ENCODE data around the gene PCDHGA3. TPM values are rescaled to one million over a fixed set of nuclear protein-coding genes. Genes with fewer than 3 reads are reported as not detected.
"Not testable (repeated sequence)": the region's sequence is repeated elsewhere in the genome, so short reads cannot be mapped to it uniquely, and the experiment has no call there.

The PCDHGA3 gene
- total RNA-seq, 1 experiment from 2014 or later, result 0.26 TPM

DNA sequence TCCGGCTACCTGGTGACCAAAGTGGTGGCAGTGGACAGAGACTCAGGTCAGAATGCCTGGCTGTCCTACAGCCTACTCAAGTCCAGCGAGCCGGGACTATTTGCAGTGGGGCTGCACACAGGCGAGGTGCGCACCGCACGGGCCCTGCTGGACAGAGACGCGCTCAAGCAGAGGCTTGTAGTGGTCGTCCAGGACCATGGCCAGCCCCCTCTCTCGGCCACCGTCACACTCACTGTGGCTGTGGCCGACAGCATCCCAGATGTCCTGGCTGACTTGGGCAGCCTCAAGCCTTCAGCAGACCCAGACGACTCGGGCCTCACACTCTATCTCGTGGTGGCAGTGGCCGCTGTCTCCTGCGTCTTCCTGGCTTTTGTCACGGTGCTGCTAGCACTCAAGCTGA, 13.3 kb downstream of the PCDHGA3 start:
- no peak overlapping the region for H3K27ac ChIP-seq
- peaks cover 26% of the 10 kb centered on the region for H3K9me3 ChIP-seq (replicated peaks)
- no peak overlapping the region for H3K4me3 ChIP-seq
- H3K36me3 ChIP-seq, result no peaks in the 10 kb centered on the region
- H3K4me1 ChIP-seq (replicated peaks), result no peaks in the 10 kb centered on the region
- H3K27me3 ChIP-seq (replicated peaks), result no peaks in the 10 kb centered on the region
- no peak for DNase-seq (ENCODE audit: low read depth in 1 of 2, low spot score in 2 of 2)

DNA sequence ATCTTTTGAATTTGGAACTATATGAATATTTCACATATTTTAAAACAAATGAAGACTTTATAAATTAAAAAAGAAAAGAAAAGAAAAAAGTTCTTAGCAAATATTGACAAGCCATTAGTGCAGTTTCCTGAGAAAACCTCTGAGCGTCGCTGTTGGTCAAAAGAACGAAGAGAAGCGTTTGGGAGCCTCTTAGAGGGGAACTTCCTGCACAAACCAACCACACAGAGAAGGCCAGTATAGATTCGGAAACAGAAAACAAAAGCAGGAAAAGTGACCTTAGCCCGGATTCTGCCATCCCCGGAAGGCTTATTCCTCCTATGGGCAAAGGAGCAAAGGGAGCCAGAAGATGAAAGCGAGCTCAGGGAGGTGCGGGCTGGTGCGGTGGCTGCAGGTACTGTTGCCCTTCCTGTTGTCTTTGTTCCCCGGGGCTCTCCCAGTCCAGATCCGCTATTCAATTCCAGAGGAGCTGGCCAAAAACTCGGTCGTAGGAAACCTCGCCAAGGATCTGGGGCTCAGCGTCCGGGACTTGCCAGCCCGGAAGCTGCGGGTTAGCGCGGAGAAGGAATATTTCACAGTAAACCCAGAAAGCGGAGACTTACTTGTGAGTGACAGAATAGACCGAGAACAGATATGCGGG, 16.3 kb downstream of the PCDHGA3 start, which contains the start of gene PCDHGB2:
PCDHGB2 (plus strand) TSS at position 205 of the 637 bp plus-strand sequence; CDS start at position 347, 142 bp downstream.
- peak in 1 of 2 experiments; percentile 49 for DNase-seq (ENCODE audit: low read depth in 1 of 2, low spot score in 2 of 2)
- no peaks in the 10 kb centered on the region for H3K27me3 ChIP-seq (replicated peaks)
- H3K9me3 ChIP-seq (replicated peaks), result peaks cover 33% of the 10 kb centered on the region
- no peak within 1 kb of the TSS for H3K27ac ChIP-seq
- no peaks in the 10 kb centered on the region for H3K4me1 ChIP-seq (replicated peaks)
- peak within 1 kb of the TSS; percentile 29 for H3K4me3 ChIP-seq
- no peaks in the 10 kb centered on the region for H3K36me3 ChIP-seq

DNA sequence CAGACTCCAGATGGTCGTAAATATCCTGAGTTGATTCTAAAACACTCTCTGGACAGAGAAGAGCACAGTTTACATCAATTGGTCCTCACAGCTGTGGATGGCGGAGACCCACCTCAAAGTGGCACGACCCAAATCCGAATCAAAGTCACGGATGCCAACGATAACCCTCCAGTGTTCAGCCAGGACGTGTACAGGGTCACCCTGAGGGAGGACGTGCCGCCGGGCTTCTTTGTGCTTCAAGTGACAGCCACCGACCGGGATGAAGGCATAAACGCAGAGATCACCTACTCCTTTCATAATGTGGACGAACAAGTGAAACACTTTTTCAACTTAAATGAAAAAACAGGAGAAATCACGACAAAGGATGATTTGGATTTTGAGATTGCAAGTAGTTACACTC, 17.1 kb downstream of the PCDHGA3 start:
- Histone ChIP-seq H3K9me3 (replicated peaks) (peaks cover 32% of the 10 kb centered on the region), H3K4me3 (no peak overlapping the region), H3K4me1 (replicated peaks) (no peaks in the 10 kb centered on the region), H3K27me3 (replicated peaks) (no peaks in the 10 kb centered on the region), H3K27ac (no peak overlapping the region), H3K36me3 (no peaks in the 10 kb centered on the region)
- no peak for DNase-seq (ENCODE audit: low read depth in 1 of 2, low spot score in 2 of 2)

DNA sequence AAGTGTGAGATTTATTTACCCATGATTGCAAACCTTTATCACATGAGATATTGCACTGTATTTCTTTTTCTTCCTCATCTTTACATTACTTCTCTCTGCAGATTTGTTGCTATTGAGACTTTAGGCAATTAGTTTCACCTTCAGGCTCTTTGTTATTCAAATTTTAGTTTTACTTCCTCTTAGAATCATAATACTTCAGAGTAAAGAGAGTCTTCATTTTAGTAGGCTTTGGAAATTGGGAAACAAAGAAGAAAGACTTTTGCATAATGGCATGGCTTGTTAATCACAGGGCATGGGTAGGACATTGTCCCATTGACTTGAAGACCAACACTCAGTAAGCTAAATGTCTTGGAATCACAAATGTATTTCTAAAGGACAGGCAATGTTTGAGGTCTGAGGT, 19.1 kb downstream of the PCDHGA3 start:
- no peaks in the 10 kb centered on the region for H3K4me1 ChIP-seq (replicated peaks)
- peaks cover 32% of the 10 kb centered on the region for H3K9me3 ChIP-seq (replicated peaks)
- H3K36me3 ChIP-seq, result no peaks in the 10 kb centered on the region
- no peak overlapping the region for H3K4me3 ChIP-seq
- no peak overlapping the region for H3K27ac ChIP-seq
- DNase-seq (ENCODE audit: low read depth in 1 of 2, low spot score in 2 of 2), result no peak
- no peaks in the 10 kb centered on the region for H3K27me3 ChIP-seq (replicated peaks)

DNA sequence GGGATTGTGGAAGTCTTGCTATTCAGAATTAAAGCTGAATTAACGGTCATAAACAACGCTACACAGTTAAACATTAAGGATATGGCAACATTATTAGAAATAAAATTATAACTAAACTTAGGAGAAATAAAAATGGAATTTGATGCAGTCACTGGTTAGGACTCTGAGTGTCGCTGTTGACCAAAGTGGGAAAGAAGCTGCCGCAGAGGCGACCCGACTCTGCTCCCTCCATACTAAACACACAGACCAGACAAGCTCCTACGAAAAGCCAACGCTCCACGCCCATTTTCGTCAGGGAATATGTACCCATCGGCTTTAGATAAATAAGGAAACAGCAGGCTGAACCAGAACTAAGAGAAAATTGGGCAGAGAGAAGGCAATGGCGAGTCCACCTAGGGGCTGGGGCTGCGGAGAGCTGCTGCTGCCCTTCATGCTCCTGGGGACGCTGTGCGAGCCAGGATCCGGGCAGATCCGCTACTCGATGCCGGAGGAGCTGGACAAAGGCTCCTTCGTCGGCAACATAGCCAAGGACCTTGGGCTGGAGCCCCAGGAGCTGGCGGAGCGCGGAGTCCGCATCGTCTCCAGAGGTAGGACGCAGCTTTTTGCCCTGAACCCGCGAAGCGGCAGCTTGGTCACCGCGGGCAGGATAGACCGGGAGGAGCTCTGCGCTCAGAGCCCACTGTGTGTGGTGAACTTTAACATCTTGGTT, 20.5 kb downstream of the PCDHGA3 start, which contains the start of gene PCDHGA5:
PCDHGA5 (plus strand) TSS at position 211 of the 709 bp plus-strand sequence; CDS start at position 380, 169 bp downstream.
- no peak for DNase-seq (ENCODE audit: low read depth in 1 of 2, low spot score in 2 of 2)
- Histone ChIP-seq H3K4me1 (replicated peaks) (no peaks in the 10 kb centered on the region), H3K36me3 (no peaks in the 10 kb centered on the region), H3K27ac (no peak within 1 kb of the TSS), H3K4me3 (no peak within 1 kb of the TSS), H3K9me3 (replicated peaks) (peaks cover 32% of the 10 kb centered on the region), H3K27me3 (replicated peaks) (no peaks in the 10 kb centered on the region)

DNA sequence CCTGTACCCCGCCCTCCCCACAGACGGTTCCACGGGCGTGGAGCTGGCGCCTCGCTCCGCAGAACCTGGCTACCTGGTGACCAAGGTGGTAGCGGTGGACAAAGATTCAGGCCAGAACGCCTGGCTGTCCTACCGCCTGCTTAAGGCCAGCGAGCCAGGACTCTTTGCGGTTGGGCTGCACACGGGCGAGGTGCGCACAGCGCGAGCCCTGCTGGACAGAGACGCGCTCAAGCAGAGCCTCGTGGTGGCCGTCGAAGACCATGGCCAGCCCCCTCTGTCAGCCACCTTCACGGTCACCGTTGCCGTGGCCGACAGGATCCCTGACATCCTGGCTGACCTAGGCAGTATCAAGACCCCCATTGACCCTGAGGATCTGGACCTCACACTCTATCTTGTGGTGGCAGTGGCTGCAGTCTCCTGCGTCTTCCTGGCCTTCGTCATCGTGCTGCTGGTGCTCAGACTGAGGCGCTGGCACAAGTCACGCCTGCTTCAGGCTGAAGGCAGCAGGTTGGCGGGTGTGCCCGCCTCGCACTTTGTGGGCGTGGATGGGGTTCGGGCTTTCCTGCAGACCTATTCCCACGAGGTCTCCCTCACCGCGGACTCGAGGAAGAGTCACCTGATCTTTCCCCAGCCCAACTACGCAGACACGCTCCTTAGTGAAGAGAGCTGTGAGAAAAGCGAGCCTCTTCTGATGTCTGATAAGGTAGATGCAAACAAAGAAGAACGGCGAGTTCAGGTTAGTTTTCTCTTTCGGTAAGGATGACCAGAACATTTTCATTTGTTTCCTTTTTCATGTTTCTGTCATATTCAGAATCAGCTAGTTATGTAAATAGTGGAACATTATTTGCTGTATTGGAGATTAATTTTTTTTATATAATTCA, 22.6 kb downstream of the PCDHGA3 start:
- no peak overlapping the region for H3K27ac ChIP-seq
- peaks cover 29% of the 10 kb centered on the region for H3K9me3 ChIP-seq (replicated peaks)

DNA sequence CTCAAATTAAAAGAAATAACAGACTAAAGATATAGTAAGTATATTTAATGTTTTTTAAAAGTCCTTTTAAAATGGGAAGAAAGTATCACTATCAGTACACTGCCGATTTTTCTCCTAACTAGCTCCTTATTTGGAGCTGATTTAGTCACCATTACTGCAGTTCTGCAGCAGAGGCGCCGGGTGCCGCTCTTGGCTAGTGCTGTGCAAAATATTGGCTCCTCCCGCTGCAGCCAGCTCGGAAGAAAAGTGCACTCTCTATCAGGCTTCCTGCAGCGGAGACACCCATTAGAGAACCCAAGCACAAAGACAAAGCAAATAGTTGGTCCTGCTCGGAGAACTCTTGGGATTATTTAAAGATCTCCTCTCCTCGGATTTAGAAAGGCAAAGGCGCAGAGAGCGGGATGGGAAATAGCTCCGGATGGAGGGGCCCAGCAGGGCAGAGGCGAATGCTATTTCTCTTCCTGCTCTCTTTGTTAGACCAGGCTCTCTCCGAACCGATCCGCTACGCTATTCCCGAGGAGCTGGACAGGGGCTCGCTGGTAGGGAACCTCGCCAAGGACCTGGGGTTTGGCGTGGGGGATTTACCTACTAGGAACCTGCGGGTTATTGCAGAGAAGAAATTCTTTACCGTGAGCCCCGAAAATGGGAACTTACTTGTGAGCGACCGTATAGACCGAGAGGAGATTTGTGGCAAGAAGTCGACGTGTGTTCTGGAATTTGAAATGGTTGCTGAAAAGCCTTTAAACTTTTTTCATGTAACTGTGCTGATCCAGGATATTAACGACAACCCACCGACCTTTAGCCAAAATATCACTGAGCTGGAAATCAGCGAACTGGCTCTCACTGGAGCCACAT, 26.6 kb downstream of the PCDHGA3 start, which contains the start of gene PCDHGB3:
PCDHGB3 (plus strand) TSS at position 249 of the 855 bp plus-strand sequence; CDS start at position 402, 153 bp downstream.
- Histone ChIP-seq H3K4me1 (replicated peaks) (no peaks in the 10 kb centered on the region), H3K36me3 (no peaks in the 10 kb centered on the region), H3K27ac (no peak within 1 kb of the TSS), H3K9me3 (replicated peaks) (peaks cover 47% of the 10 kb centered on the region), H3K4me3 (no peak within 1 kb of the TSS), H3K27me3 (replicated peaks) (no peaks in the 10 kb centered on the region)
- DNase-seq (ENCODE audit: low read depth in 1 of 2, low spot score in 2 of 2), result no peak

More for the DNA sequence above, 22.6 kb downstream of the PCDHGA3 start:
- Histone ChIP-seq H3K4me1 (replicated peaks) (no peaks in the 10 kb centered on the region), H3K4me3 (no peak overlapping the region), H3K27me3 (replicated peaks) (no peaks in the 10 kb centered on the region), H3K36me3 (no peaks in the 10 kb centered on the region)
- DNase-seq (ENCODE audit: low read depth in 1 of 2, low spot score in 2 of 2), result no peak

DNA sequence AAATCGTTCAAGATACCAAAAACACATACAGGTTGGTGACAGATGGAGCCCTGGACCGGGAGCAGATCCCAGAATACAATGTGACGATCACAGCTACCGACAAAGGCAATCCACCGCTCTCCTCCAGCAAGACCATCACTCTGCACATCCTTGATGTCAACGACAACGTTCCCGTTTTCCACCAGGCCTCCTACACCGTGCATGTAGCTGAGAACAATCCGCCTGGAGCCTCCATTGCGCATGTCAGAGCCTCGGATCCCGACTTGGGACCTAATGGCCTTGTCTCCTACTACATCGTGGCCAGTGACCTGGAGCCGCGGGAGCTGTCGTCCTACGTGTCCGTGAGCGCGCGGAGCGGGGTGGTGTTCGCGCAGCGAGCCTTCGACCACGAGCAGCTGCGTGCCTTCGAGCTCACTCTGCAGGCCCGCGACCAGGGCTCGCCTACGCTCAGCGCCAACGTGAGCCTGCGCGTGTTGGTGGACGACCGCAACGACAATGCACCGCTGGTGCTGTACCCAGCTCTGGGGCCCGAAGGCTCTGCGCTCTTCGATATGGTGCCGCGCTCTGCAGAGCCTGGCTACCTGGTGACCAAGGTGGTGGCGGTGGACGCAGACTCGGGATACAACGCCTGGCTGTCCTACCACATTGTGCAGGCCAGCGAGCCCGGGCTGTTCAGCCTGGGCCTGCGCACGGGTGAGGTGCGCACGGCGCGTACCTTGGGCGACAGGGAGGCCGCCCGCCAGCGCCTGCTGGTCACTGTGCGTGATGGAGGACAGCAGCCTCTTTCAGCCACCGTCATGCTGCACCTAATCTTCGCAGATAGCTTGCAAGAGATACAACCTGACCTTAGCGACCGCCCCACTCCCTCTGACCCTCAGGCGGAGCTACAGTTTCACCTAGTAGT, 28.2 kb downstream of the PCDHGA3 start:
- Histone ChIP-seq H3K4me3 (no peak overlapping the region), H3K9me3 (replicated peaks) (peaks cover 39% of the 10 kb centered on the region), H3K4me1 (replicated peaks) (no peaks in the 10 kb centered on the region), H3K27ac (no peak overlapping the region), H3K27me3 (replicated peaks) (no peaks in the 10 kb centered on the region), H3K36me3 (no peaks in the 10 kb centered on the region)
- DNase-seq (ENCODE audit: low read depth in 1 of 2, low spot score in 2 of 2), result no peak

DNA sequence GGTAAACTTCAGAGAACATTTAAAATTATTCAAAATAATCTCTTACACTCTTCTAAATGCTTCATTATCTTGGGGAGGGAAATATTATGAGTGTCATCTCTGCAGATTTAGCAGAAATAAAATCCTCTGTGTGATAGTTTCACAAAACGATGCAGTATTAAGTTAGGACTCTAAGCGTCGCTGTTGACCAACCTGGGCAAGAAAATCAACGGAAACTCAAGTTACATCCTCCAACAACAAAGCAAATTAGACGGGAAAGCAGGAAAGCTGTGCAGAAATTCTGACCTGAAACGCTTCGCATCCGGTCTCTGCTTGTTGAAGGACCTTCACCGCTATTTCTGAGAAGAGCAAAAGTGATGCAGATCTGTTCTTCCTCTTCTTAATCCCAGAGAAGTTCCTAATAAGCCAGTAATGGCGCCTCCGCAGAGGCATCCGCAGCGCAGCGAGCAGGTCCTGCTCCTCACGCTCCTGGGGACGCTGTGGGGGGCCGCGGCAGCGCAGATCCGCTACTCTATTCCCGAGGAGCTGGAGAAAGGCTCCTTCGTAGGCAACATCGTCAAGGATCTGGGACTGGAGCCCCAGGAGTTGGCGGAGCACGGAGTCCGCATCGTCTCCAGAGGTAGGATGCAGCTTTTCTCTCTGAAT, 30.2 kb downstream of the PCDHGA3 start, which contains the start of gene PCDHGA6:
PCDHGA6 (plus strand) TSS at position 219 of the 645 bp plus-strand sequence; CDS start at position 412, 193 bp downstream.
- Histone ChIP-seq H3K27me3 (replicated peaks) (no peaks in the 10 kb centered on the region), H3K4me1 (replicated peaks) (no peaks in the 10 kb centered on the region), H3K27ac (no peak within 1 kb of the TSS), H3K9me3 (replicated peaks) (peaks cover 39% of the 10 kb centered on the region), H3K36me3 (no peaks in the 10 kb centered on the region), H3K4me3 (no peak within 1 kb of the TSS)
- no peak for DNase-seq (ENCODE audit: low read depth in 1 of 2, low spot score in 2 of 2)

DNA sequence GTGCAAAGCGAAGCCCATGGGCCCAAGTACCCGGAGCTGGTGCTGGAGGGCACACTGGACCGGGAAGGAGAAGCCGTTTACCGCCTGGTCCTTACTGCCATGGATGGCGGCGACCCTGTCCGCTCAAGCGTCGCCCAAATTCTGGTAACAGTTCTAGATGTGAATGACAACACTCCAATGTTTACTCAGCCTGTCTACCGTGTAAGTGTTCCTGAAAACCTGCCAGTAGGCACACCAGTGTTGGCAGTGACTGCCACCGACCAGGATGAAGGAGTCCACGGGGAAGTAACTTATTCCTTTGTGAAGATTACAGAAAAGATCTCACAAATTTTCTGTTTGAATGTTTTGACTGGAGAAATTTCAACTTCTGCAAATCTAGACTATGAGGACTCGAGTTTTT, 31.0 kb downstream of the PCDHGA3 start:
- no peak overlapping the region for H3K27ac ChIP-seq
- no peaks in the 10 kb centered on the region for H3K36me3 ChIP-seq
- H3K4me1 ChIP-seq (replicated peaks), result no peaks in the 10 kb centered on the region
- H3K9me3 ChIP-seq (replicated peaks), result peaks cover 39% of the 10 kb centered on the region
- DNase-seq (ENCODE audit: low read depth in 1 of 2, low spot score in 2 of 2), result no peak
- H3K4me3 ChIP-seq, result no peak overlapping the region
- H3K27me3 ChIP-seq (replicated peaks), result no peaks in the 10 kb centered on the region

DNA sequence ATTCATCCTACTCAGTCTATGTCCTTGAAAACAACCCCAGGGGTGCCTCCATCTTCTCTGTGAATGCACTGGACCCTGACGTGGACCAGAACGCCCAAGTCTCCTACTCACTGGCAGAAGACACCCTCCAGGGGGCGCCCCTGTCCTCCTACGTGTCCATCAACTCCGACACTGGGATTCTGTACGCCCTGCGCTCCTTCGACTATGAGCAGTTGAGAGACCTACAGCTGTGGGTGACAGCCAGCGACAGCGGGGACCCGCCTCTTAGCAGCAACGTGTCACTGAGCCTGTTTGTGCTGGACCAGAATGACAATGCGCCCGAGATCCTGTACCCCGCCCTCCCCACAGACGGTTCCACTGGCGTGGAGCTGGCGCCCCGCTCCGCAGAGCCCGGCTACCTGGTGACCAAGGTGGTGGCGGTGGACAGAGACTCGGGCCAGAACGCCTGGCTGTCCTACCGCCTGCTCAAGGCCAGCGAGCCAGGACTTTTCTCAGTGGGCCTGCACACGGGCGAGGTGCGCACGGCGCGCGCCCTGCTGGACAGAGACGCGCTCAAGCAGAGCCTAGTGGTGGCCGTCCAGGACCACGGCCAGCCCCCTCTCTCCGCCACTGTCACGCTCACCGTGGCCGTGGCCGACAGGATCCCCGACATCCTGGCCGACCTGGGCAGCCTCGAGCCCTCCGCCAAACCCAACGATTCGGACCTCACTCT, 32.0 kb downstream of the PCDHGA3 start:
- not testable (repeated sequence) for H3K36me3 ChIP-seq; H3K27ac ChIP-seq; H3K27me3 ChIP-seq (replicated peaks); H3K4me1 ChIP-seq (replicated peaks); H3K4me3 ChIP-seq
- DNase-seq (ENCODE audit: low read depth in 1 of 2, low spot score in 2 of 2), result peak in 1 of 2 experiments; percentile 44
- peaks cover 36% of the 10 kb centered on the region for H3K9me3 ChIP-seq (replicated peaks)

All from SJSA1 (cell line).